CD4-positive, alpha-beta T cell treated with Interleukin-17A for 4 hours (primary cell): ENCODE data around the gene ZCCHC7.

Source experiments
- DNase-seq: peaks from one replicate; pipeline ENCODE4 v3.0.0-alpha.2; 2020; ENCODE audit warnings: mixed read lengths

The ZCCHC7 gene

GRCh38 chr9:37212435-37212834 is 92.1 kb downstream of the ZCCHC7 start:
- no peak for DNase-seq

GRCh38 chr9:37215381-37215780 is 95.0 kb downstream of the ZCCHC7 start:
- no peak for DNase-seq

GRCh38 chr9:37215830-37216229 is 95.5 kb downstream of the ZCCHC7 start:
- no peak for DNase-seq

GRCh38 chr9:37217161-37217560 is 96.8 kb downstream of the ZCCHC7 start:
- no peak for DNase-seq

- no peak for DNase-seq
Measured at GRCh38 chr9:37218800-37219425, 98.5 kb downstream of the ZCCHC7 start.

GRCh38 chr9:37220971-37221370 is 100.6 kb downstream of the ZCCHC7 start:
- no peak for DNase-seq

- no peak for DNase-seq
Measured at GRCh38 chr9:37221489-37222106, 101.2 kb downstream of the ZCCHC7 start.

GRCh38 chr9:37229455-37229854 is 109.1 kb downstream of the ZCCHC7 start:
- DNase-seq = no peak

- DNase-seq = no peak
Measured at GRCh38 chr9:37229882-37230482, 109.6 kb downstream of the ZCCHC7 start.

GRCh38 chr9:37236822-37237221 is 116.4 kb downstream of the ZCCHC7 start:
- no peak for DNase-seq

- DNase-seq = no peak
Measured at GRCh38 chr9:37238122-37238521, 117.7 kb downstream of the ZCCHC7 start.

GRCh38 chr9:37239224-37239859 is 119.0 kb downstream of the ZCCHC7 start:
- no peak for DNase-seq

GRCh38 chr9:37239921-37240320 is 119.5 kb downstream of the ZCCHC7 start:
- no peak for DNase-seq

- no peak for DNase-seq
Measured at GRCh38 chr9:37241340-37241739, 121.0 kb downstream of the ZCCHC7 start.

- DNase-seq = no peak
Measured at GRCh38 chr9:37242089-37242488, 121.7 kb downstream of the ZCCHC7 start.

- DNase-seq = no peak
Measured at GRCh38 chr9:37243588-37244345, 123.4 kb downstream of the ZCCHC7 start.

- DNase-seq = no peak
Measured at GRCh38 chr9:37246826-37247225, 126.5 kb downstream of the ZCCHC7 start.

GRCh38 chr9:37248651-37249163 is 128.3 kb downstream of the ZCCHC7 start:
- no peak for DNase-seq

GRCh38 chr9:37251452-37251851 is 131.1 kb downstream of the ZCCHC7 start:
- no peak for DNase-seq

- no peak for DNase-seq
Measured at GRCh38 chr9:37253377-37253937, 133.1 kb downstream of the ZCCHC7 start.

- no peak for DNase-seq
Measured at GRCh38 chr9:37255187-37255586, 134.8 kb downstream of the ZCCHC7 start.
